GM18909 (cell line): ENCODE data around the gene AMPD3.

Source experiments
- ATAC-seq: cut with Tn5 transposase; IDR thresholded peaks from one replicate; pipeline ENCODE4 v1.9.1; 2021; ENCODE audit warnings: mild to moderate bottlenecking; ENCODE audit not compliant: unreplicated experiment, poor library complexity

The AMPD3 gene

DNA sequence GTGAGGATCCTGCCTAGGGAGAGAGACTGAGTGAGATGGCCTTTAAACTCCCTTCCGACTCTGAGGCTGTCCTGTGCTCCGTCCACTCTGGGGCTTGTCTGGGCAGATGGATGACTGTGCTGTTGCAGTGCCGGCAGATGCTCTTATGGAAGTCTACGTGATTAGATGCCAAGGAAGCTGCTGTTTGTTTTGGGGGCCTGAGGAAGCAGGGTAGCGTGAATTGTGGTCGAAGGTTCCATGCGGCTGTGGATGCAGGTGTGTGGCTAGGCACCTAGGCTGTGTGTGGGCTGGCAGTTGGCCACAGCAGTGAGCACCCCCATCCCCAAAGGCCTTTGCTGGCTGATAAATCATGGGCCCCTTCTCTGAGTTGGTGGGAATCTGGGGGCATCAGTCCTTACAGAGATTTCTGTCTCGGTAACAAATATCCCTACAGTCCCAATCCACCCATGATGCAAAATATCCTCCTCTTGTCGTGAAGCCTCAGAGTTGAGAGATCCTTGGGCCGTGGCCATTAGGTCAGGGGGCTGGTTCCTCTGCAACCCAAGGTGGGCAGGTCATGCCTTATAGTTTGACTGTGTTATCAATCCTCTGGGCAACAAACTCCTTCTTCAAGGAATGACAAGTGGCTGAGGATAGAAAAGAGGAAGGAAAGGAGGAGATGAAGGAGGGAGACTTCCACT lies 31.2 kb downstream of the AMPD3 start:
- ATAC-seq: no peak

DNA sequence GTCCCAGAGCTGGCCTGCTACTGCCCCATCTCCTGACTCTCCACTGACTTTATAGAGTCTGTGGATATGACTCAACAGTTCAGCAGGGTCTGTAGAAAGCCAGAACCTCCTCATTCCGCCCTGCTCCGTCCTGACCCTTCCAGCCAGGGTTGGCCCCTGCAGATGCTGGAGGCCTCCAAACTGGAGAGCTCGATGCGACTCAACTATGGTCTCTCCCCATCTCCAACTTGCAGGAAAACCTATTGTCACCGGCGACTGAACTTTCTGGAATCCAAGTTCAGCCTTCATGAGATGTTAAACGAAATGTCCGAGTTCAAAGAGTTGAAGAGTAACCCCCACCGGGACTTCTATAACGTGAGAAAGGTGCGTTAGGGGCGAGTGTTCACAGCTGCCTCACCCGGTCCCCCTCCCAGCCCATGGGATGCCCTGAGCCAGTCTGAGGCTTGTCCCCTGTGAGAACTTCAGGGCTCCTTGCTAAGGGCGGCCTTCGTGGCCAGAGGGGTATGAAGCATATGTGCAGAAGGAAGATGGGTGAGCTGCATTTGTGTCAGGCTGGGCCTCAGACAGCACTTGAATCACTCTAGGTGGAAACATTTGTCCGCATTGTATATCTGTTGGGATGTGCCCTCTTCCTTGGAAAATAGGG lies 32.1 kb downstream of the AMPD3 start:
- no peak for ATAC-seq

DNA sequence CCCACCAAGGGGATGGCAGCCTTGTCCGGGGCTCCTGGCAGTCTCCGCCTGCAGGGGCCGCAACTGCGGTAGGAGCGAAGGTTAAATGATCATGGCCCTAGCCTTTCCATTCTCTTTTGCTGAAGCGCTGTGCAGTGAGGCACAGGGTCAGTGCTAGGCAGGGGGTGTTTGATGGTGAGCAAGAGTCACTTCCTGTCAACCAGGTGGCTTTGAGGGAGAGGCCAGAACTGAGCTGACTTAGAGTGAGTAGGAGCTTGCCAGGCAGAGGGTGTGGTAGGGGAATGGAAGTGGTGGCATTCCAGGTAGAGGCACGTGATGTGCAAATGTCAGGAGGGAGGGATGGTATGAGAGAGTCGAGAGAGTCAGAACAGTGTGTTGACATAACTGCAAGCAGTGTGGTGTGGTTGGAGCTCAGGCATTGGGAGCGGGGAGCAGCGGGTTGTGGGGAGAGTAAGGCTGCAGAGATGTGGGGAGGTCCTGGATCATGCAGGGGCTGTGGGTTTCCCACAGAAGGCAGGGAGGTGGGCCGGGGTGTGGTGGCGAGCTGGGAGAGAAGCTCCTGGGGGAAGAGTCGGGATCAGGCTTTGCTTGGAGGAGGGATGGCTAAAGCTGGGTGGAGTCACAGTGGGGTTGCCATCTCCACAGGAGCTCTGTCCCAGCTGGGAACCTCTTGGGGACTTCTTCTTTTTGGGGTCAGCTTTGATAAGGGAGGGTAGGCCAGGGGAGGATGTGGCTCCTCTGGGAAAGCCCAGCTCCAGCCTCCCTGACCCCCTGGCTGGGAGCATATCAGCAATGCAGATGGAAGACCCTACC lies 33.3 kb downstream of the AMPD3 start:
- peak; percentile 44 for ATAC-seq

DNA sequence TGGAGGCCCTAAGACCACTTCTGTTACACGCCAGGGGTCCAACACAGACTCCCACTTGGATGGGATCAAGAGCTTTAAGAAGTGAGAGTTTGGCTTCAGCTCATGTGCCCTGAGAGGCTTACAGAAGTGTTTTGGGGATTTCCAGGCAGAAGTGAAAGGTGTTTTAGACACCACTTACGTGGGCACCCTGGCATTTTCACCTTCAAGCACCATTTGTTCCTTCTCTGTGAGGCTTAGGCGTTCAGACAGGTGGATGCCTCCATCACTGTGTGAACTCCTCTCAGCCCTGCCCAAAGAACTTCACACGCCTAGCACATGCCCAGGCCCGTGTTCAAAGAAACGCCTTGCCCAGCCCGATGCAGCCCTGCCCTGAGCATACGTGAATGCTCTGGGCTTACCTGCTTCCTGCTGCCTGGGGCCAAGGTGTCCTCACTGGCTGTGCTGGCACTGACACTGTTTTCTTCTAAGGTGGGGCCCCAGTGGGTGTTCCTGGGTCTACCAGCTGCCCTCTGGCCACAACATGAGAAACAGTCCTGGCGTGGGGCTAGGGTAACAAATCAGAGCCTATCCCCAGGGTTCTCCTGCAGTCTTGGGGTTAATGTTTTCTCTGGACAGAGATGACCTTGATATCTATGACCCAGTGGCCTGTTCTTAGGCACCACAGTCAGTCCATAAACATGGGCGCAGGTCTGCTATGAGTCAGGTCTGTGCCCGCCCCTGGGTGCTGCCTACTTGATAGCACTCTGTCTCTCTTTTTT lies 34.0 kb downstream of the AMPD3 start:
- peak; percentile 61 for ATAC-seq

DNA sequence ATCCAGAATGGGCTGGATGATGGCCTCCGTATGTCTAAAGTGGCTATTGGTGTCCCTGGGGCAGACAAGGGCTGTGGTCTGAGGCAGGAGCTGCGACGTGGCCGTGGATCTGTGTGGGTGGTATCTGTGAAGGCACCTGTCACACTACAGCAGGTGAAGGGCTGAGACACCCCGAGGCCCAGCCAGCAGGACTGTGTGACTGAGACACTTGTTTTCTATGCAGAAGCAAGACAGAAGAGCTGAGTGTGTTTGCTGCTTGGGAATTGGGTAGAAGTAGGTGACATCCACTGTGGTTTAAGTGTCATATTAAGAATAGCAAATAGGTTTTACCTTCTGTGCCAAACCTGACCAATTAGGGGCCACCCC lies 35.0 kb downstream of the AMPD3 start:
- ATAC-seq: no peak

DNA sequence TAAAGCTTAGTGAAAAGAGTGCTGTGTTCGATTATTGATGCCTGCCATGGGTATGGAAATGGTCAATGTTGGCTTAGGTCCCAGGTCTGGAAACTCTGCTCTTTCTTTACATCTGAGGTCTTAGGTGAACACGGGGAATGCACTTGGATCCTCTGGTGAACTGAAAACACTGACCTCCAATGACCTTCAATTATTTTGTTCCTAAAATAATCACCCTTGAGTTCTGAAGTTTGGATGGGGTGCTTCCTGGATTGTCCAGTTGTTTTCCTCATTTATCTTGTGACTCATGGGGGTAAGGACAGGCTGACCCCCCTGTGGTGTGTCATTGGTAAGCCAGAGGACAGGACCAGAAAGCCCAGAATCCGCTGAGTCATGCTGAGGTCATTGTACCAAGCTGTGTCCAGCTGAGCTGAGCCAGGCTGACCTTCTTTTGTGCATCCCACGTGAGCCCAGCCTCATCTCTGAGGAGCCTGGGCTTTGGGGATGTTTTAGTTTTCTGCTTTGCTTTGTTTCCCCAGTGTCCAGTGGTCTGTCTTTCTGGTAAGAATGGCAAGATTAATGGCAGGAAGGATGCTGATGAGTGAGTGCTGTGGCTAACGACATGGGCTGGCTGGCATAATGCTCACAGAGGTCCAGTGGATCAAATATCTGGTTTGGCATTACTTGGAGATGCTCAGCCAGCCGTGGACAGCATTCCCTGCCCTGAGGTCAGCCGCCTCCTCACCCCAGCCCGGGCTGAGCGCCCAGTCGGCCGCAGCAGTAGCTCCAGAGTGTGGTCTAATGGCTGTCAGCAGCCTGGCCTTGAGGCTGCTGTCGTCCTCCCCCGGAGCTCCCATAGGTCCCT lies 35.6 kb downstream of the AMPD3 start:
- ATAC-seq: no peak

DNA sequence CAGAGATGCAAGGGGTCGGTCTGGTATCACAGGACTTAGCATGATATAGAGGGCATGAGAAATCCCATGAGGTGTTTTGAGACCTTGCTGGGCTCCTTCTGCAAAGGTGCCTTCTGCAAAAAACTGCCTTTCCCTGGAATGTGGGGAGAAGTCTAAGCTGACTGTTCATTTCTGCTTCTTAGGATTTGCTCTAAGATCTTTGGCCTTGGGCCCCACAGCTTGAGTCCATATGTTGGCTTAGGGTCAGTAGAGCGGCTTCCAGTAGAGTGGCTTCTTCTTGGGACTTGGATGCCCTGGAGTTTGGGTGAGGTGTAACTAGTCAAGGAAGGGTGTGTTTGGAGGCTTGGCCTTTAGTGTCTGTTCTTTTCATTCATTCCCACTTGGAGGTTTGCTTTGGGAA lies 37.0 kb downstream of the AMPD3 start:
- ATAC-seq: no peak

DNA sequence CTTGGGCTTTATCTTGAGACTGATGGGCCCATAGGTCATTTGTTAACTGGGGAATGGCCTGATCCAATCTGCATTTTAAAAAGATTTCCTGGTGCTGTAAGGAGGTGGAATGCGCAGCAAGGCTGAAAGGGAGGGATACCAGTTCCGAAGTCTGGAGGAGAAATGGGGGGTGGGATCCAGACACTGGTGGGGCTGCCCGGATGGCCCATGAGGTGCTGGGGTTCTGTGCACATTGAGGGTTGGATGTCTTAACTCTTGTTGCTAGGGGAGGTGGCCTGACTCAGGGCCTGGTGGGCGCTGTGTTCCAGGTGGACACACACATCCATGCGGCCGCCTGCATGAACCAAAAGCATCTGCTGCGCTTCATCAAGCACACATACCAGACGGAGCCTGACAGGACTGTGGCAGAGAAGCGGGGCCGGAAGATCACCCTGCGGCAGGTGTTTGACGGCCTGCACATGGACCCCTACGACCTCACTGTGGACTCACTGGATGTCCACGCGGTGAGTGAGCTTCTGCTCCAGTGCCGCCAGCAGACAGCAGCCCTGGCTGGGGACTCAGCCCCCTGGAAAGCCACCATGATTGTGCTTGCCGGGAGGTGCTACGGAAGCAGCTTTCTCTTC lies 38.1 kb downstream of the AMPD3 start:
- ATAC-seq: no peak

DNA sequence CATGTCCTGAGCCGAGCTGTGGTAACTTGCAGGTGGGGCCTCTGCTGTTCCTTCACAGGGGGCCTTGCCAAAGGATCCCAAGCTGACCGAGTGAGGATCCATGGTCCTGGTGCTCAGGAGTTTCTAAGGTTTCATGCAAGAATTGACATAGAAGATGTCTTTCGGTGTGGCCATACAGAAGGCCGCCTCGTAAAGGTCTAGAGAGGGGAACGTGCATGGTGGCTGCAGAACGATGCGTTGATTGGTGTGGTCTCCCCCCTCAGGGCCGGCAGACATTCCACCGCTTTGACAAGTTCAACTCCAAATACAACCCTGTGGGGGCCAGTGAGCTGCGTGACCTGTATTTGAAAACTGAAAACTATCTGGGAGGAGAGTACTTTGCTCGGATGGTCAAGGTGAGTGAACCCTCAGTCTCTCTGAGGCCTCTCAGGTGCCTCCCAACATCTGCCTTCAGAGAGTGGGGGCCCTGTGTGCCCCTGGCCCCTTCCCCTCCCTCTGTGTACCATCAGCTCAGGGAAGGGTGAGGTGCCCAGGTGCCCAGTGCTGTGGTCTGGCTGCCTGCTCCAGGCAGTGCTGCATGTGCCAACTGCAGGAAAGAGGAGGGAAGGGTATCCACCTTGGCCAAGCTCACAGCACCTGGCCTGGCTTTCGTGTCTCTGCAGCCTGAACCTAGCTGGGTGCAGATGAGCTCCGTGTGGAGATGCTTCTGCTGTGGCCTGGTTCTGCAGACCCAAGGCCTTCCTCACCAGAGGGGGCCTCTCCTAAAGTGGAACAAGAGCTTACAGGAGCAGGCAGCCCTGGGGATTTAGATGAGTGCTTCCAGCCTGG lies 39.8 kb downstream of the AMPD3 start:
- ATAC-seq: no peak

DNA sequence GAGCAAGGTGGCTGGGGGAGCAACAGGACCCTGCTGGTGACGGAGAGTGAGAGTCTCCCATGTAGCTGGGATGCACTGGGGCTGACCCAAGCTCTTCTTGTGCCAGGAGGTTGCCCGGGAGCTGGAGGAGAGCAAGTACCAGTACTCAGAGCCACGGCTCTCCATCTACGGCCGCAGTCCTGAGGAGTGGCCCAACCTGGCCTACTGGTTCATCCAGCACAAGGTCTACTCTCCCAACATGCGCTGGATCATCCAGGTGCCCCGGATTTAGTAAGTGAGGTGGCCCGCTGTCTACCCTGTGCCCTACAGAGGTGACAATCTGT lies 40.4 kb downstream of the AMPD3 start:
- ATAC-seq: no peak

DNA sequence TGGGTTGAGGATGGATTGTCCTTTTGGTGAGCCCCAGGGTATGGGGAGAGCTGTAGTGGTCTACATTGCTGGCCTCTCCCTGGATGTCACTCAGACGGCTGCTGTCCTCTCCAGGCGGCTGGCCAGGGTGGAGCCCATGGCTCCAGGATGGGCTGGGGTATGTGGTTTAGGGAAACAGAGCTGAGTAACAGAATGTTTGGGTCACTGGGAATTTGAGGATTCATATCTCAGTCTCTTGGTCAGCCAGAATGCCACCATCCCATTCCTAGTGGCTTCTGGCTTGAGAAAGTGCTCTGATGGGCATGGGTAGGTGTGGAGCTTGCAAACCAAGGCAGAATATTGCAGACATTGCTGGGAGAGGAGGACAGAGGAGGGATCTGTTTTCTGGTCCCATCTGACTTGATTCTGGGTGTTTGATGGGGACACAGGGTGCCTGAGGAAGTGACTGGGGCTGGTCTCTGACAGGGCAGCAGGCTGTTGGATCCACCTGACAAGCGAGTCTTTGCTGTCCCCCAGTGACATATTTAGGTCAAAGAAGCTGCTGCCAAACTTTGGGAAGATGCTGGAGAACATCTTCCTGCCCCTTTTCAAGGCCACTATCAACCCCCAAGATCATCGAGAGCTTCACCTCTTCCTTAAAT lies 41.4 kb downstream of the AMPD3 start:
- ATAC-seq: no peak

DNA sequence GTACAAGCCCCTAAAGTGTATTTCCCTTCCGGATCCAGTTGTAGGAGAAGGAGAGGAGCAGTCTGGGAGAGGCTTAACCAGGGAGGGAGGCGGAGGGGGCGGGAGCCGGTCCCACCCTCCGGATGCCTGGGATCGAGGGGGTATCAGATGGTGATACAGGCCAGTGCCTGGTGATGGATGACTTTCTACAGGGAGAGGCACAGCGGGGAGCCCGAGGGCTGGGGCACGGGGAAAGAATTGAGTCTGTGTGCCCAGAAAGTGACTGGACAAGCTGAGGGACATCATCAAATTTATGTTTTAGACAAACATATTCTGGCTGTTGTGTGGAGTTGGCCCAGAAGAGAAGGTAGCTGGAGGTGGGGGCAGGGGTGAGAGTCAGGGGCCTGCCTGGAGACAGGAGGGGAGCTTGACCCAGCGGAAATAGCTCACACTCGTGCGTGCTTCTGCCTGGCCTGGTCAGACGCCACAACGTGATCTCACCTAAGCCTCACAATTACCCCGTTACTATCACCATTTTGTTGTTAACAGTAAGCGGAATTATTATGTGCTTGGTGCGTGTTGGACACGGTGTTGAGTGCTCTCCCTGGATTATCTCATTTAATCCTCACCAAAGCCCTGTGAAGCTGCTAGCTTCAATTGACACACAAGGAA lies 42.4 kb downstream of the AMPD3 start:
- no peak for ATAC-seq

DNA sequence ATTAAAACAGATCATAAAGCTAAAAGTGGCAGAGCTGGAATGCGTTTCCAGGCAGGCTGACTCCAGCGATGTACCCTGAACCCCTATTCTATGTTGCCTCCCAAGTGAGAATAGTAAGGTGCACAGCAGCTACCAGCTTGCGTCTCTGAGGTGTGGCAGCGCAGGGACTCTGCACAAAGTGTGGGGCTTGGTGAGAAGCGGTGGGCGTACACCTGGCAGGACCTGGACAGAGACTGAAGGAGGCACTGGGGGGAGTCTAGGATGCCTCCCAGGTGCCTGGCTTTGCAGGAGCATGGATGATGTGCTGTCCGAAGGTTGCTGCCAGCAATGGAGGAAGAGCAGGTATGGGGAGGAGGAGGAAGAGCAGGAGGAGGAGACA lies 42.9 kb downstream of the AMPD3 start:
- no peak for ATAC-seq

DNA sequence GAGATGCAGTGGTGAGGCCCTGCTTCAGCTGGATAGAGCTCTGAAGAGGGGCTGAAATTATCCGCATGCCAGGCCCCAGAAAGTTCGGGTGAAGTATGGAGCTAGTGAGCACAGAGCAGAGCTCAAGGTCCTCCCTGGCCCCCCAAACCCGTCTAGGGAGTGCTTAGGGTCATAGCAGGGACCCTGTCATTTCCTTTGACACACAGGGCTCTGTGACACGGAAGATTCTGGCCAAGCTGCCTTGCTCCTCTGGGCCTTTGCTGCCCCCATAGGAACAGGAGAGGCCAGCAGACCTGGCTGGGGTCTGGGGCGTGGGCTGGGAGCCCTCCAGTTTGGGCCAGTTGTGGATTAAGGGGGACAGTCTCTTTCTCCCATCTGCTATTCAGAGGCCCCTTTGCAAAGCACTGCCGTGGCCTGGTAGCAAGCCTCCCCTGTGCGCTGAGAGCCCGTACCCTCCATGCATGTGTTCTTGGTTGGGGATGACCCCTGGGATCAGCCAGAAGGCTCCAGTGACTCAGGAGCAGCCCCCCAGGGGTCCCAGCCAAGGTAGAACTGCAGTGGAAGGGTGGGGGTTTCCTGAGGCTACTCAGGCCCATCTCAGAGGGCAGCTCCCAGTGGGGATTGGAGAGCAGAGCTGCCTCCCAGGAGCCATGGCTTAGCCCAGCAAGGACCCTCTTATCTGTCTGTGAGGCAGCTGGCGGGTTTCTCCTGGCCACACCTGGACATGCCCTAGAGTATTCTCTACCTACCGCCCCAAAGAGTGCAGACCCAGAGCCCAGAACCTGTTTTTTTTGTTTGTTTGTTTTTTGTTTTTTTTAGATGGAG lies 43.6 kb downstream of the AMPD3 start:
- no peak for ATAC-seq

DNA sequence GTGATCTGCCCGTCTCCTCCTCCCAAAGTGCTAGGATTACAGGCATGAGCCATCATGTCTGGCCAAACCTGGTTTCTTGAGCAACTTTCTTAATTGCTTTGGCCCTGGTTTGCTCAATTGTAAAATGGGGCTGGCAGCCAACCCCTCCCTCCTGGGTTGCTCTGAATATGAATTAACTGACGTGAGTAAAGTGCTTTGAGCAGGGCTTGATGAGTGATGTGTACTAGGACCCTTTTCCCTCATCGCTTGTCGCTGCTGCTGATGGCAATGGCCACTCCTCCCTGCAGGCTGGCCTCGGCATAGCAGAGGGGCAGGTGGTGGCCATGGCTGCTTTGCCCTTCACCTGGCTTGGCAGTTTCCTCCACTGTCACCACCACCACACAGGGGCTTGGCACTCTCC lies 44.4 kb downstream of the AMPD3 start:
- no peak for ATAC-seq

DNA sequence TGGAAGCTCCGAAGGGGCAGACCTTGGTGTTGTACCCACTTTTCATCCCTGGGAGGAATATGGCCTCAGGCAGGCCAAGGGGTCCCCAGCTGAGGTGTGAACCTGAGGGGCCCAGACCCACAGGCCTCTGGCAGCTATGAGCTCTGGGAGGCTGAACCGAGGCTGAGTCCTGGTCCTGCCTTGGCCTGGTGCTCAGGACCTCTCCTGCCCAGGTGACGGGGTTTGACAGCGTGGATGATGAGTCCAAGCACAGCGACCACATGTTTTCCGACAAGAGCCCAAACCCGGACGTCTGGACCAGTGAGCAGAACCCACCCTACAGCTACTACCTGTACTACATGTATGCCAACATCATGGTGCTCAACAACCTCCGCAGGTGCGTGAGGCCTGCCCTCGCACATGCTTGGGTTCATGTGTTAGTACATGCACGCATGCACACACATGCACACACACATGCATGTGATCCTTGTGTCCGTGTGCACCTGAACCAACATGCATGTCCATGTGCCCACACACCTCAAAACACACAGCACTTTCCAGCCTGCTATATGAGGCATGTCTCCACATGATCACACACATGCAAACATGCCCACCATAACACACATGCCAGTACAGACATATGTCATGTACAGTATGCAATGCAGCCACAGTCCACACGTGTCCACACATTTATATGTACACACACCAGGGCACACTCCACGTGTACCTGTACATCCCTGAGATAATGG lies 45.0 kb downstream of the AMPD3 start:
- ATAC-seq: no peak
